ENCODE data around the gene KDM5C. TPM values are rescaled to one million over a fixed set of nuclear protein-coding genes. Genes with fewer than 3 reads are reported as not detected.

KDM5C gene
- total and polyA plus RNA-seq, 9 of the 15 experiments (the other 6 are each of a cell fraction or from before 2014, with no cell fraction given): 0.62 to 136 (median 52.4) TPM

DNA sequence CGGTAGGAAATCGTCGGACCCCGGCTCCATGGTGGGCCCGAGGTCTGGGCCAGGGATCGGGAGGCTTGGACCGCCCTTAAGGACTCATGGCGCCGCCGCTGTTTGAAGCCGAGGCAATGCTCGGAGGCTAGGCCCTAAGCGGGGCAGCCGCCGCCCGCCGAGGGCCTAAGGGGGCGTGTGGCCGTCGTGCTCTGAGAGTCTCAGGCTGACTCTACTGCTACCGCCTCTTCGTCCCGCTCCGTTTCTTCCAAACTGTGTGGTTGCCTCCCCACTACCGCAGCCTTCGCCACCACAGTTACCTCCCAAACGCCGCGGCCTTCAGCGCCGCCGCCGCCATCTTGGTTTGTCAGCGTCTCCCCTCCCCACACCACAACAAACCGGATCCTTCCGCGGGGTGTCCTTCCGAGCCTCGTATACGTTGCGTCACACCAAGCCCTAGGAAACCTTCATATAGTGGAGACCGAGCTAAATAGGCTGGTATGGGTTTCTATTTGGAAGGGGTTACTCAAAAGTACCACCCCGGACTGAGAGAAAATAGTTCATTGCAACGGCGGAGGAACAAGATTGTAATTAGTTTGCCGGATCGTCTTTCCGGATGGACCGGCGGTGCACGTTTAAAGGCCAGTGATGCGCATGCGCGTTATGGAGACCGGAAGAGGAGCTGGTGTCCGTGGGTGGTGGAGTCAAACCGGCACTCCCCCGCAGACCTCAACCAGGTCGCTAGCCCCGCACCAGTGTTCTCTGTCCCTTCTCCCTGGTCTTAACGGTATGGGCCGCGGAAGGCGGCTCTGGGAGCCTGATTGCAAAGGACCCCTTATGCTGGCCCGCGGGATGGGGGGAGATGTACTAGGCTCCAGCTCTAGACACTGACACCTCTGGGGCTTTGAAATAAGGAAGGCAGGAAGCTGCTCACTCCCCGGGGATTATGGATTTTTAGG, at the start of gene KDM5C (continued):
- no peak for TF ChIP-seq TEAD1 (CRISPR knock-in tag; IDR thresholded peaks at IDR 0.05)
- TF ChIP-seq, protein P1, sequence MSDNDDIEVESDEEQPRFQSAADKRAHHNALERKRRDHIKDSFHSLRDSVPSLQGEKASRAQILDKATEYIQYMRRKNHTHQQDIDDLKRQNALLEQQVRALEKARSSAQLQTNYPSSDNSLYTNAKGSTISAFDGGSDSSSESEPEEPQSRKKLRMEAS (CRISPR knock-in tag; IDR thresholded peaks at IDR 0.05): no peak; the same call in 1 of the 2 replicates
- TF ChIP-seq ZSCAN29 (IDR thresholded peaks at IDR 0.05): peak; percentile 69; the same call in 1 of the 2 replicates
- TF ChIP-seq ZC3H11A (IDR thresholded peaks at IDR 0.05; ENCODE audit: low read depth, low read length): no peak
- no peak for TF ChIP-seq NFE2 (IDR thresholded peaks at IDR 0.05; ENCODE audit: low read depth)
- TF ChIP-seq ZNF445 (CRISPR knock-in tag; IDR thresholded peaks at IDR 0.05; ENCODE audit: low read depth): no peak
- no peak for TF ChIP-seq ELF4 (CRISPR knock-in tag; IDR thresholded peaks at IDR 0.05)
- TF ChIP-seq XRCC4 (IDR thresholded peaks at IDR 0.05; ENCODE audit: extremely low read depth, insufficient read depth, insufficient read length): no peak
- peak; percentile 42; the same call in 1 of the 2 replicates for TF ChIP-seq ZBTB1 (CRISPR knock-in tag; IDR thresholded peaks at IDR 0.05; ENCODE audit: borderline replicate concordance, low read depth)
- no peak for TF ChIP-seq ZFP1 (CRISPR knock-in tag; IDR thresholded peaks at IDR 0.05)
- peak; percentile 63 for TF ChIP-seq POLR2AphosphoS5 (IDR thresholded peaks at IDR 0.05; ENCODE audit: control insufficient read depth, insufficient read depth, low read depth, low read length)
- TF ChIP-seq DDX20 (tag; IDR thresholded peaks at IDR 0.05; ENCODE audit: low read depth): no peak
- TF ChIP-seq OTX1 (CRISPR knock-in tag; IDR thresholded peaks at IDR 0.05): no peak
- TF ChIP-seq ZNF586 (CRISPR knock-in tag; conservative IDR thresholded peaks at IDR 0.05): no peak
- TF ChIP-seq, protein P2, sequence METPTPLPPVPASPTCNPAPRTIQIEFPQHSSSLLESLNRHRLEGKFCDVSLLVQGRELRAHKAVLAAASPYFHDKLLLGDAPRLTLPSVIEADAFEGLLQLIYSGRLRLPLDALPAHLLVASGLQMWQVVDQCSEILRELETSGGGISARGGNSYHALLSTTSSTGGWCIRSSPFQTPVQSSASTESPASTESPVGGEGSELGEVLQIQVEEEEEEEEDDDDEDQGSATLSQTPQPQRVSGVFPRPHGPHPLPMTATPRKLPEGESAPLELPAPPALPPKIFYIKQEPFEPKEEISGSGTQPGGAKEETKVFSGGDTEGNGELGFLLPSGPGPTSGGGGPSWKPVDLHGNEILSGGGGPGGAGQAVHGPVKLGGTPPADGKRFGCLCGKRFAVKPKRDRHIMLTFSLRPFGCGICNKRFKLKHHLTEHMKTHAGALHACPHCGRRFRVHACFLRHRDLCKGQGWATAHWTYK (CRISPR knock-in tag; IDR thresholded peaks at IDR 0.05): 0 out of 2 replicates have a peak, but pooled peaks have one; percentile 22
- 0 out of 2 replicates have a peak, but pooled peaks have one; percentile 73 for TF ChIP-seq DNMT1 (IDR thresholded peaks at IDR 0.05)
- TF ChIP-seq, protein P3, sequence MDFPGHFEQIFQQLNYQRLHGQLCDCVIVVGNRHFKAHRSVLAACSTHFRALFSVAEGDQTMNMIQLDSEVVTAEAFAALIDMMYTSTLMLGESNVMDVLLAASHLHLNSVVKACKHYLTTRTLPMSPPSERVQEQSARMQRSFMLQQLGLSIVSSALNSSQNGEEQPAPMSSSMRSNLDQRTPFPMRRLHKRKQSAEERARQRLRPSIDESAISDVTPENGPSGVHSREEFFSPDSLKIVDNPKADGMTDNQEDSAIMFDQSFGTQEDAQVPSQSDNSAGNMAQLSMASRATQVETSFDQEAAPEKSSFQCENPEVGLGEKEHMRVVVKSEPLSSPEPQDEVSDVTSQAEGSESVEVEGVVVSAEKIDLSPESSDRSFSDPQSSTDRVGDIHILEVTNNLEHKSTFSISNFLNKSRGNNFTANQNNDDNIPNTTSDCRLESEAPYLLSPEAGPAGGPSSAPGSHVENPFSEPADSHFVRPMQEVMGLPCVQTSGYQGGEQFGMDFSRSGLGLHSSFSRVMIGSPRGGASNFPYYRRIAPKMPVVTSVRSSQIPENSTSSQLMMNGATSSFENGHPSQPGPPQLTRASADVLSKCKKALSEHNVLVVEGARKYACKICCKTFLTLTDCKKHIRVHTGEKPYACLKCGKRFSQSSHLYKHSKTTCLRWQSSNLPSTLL (IDR thresholded peaks at IDR 0.05): no peak
- TF ChIP-seq, protein P4, sequence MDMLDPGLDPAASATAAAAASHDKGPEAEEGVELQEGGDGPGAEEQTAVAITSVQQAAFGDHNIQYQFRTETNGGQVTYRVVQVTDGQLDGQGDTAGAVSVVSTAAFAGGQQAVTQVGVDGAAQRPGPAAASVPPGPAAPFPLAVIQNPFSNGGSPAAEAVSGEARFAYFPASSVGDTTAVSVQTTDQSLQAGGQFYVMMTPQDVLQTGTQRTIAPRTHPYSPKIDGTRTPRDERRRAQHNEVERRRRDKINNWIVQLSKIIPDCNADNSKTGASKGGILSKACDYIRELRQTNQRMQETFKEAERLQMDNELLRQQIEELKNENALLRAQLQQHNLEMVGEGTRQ (CRISPR knock-in tag; IDR thresholded peaks at IDR 0.05): no peak
- TF ChIP-seq PHF20 (IDR thresholded peaks at IDR 0.05; ENCODE audit: partially characterized antibody): peak; percentile 77
- TF ChIP-seq KLF16 (IDR thresholded peaks at IDR 0.05): 0 out of 2 replicates have a peak, but pooled peaks have one; percentile 58
